GM04504 (cell line): ENCODE measurements around the gene ACBD6.
A peak's percentile ranks its signal among the peaks of the same experiment; 100 is the strongest.

Experiments
- DNase-seq: peaks from one replicate; pipeline ENCODE4 v3.0.0-alpha.2; 2012; ENCODE audit warnings: low read depth

Gene ACBD6

DNA sequence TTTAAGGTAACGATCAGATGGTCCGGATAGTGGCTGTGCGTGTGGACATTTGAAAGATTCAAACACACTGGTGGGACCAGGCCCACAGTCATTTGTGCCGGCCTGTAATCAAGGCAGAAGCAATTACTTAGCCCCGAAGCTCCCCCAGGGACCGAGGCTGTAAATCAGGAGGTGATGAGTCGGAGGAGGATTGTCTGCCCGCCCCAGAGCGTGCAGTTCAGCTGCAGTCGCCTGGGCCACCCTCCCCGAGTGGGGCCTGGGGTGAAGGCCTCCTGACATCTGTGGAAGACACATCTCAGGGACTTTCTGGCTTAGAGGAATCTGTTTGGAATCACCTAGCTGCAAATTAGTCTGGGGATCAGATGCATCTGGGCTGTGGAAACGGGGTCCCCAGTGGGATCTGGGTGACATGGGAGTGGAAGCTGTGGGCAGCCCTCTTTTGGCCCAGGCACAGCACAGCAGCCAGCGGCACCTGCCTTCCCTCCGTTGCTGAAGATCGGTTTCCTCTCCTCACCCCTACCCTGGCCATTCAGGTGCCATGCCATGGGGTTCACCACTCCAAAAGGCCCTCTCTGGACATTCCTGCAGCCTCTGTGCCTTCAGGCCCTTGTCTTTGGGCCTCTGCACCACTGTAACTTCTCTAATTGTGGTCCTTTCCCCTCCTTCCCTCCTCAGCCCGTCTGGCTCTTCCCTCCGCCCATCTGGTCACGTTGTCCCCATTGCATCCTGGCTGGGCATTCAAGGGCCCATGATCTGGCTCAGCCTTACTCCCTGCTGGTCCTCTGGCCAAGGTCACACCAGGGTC lies 246.6 kb downstream of the ACBD6 start:
- peak; percentile 5 for DNase-seq

- no peak for DNase-seq
Observed at GRCh38 chr1:180254854-180255253, 247.5 kb downstream of the ACBD6 start.

DNA sequence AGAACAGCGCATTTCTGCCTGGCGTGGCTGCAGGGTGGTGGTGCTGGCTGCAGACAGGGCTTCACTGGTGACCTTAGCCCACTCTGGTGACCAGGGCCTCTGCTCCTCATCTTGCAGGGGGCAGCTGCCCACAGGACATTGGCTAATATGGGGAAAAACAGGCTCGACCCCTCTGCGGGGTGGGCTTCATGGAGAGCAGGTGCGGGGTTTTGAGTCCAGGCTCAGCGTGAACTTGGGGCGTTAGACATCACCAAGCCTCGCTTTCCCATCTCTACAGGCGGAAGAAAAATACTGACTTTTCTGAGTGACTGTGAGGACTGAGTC lies 247.9 kb downstream of the ACBD6 start:
- no peak for DNase-seq

GRCh38 chr1:180253585-180254495 lies 248.5 kb downstream of the ACBD6 start:
- DNase-seq, result no peak

GRCh38 chr1:180252638-180253536 lies 249.5 kb downstream of the ACBD6 start:
- no peak for DNase-seq

GRCh38 chr1:180251526-180252305 lies 250.7 kb downstream of the ACBD6 start:
- no peak for DNase-seq

- DNase-seq, result no peak
Observed at GRCh38 chr1:180250883-180251509, 251.4 kb downstream of the ACBD6 start.

GRCh38 chr1:180250499-180250770 lies 251.9 kb downstream of the ACBD6 start:
- DNase-seq, result no peak

GRCh38 chr1:180249725-180250498 lies 252.5 kb downstream of the ACBD6 start:
- no peak for DNase-seq

- no peak for DNase-seq
Observed at GRCh38 chr1:180248731-180249681, 253.4 kb downstream of the ACBD6 start.

DNA sequence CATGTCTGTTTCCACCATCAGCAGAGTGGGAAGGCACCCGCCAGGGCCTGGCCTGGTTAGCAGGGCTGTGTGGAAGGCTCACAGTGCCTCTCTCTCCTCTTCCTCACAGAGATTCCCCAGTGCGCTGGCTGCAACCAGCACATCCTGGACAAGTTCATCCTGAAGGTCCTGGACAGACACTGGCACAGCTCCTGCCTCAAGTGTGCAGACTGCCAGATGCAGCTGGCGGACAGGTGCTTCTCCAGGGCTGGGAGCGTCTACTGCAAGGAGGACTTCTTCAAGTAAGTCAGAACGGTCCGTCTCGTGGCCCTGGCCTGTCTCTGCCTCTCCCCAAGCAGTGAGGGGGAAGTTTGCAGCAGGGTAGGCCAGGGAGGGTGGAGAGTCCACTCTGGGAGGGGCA lies 254.2 kb downstream of the ACBD6 start:
- DNase-seq, result no peak

DNA sequence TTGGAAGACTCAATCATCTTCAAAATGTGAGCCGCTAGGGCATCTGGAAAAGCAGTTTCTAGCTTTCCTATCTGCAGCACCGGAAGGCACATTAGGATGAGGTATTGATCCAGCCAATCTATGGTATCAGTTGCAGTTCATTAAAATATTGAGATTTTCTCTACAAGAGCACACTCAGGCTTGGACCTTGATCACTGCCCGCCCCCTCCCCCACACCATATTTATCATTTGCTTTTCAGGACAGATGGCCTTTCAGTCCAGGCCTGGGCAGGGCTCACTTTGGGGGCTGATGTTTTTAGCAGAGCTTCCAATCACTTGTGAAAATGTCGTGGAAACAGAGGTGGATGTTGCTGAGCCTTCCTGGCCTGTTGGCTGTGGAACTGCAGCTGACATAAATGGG lies 254.8 kb downstream of the ACBD6 start:
- no peak for DNase-seq

DNA sequence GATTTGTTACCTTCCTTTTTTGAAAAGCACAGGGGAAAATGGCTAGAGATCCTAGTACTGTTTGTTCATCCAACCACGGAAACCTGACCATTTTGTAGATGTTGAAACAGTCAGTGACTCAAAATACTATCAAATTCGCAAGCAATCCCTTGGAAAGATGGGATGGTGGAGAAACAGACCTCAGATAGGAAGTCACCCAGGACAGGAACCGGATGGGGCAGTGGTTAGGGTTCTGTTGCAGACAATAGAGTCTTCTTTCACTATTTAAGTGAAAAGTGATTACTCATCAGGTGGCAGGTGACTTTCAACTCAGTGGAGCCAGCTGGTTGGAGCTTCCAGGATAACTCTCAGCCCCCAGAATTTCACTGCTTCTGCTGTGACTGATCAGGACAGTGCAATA lies 255.3 kb downstream of the ACBD6 start:
- no peak for DNase-seq

GRCh38 chr1:180246579-180246978 lies 255.8 kb downstream of the ACBD6 start:
- DNase-seq, result no peak

DNA sequence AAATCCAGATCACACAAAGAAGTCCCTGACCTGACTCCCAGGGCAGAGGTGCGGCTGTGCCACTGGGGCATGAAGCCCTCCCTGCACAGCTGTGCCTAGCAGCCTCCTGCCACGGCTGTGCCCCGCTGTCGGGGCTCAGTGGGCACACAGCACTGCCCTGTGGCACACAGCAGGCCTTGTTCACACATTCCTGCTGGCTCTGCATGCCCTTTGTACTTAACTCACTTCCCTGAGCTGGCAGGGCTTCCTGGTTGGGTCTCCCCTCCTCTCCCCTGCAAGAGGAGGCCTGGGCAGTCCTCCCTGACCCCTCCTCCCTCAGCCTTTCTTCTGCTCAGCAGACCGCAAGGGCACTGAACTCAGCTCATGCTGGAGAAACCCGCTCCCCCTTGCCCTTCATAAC lies 257.5 kb downstream of the ACBD6 start:
- DNase-seq, result no peak

- no peak for DNase-seq
Observed at GRCh38 chr1:180243517-180244221, 258.7 kb downstream of the ACBD6 start.

- no peak for DNase-seq
Observed at GRCh38 chr1:180241716-180242544, 260.4 kb downstream of the ACBD6 start.
